SK-N-MC (cell line): ENCODE data around the gene FBXL17.

Experiments
- DNase-seq: peaks from one replicate; pipeline ENCODE4 v3.0.0-alpha.2; 2011; ENCODE audit warnings: low read depth, low spot score
- H3K27ac ChIP-seq: fragments of 200-600 bp; sonication (generic); 2 replicates; pipeline ENCODE4 v1.5.1; 2016; ENCODE audit warnings: mixed run types
- H3K36me3 ChIP-seq: fragments of 200-600 bp; sonication (generic); 2 replicates; pipeline ENCODE4 v1.6.1; 2017; ENCODE audit warnings: antibody characterized with exemption, low read length, mixed read lengths; ENCODE audit not compliant: insufficient read depth
- H3K4me3 ChIP-seq: fragments of 200-600 bp; sonication (generic); 2 replicates; pipeline ENCODE4 v1.5.1; 2016
- H3K9ac ChIP-seq: fragments of 200-600 bp; sonication (generic); 2 replicates; pipeline ENCODE4 v1.8.0; 2017; ENCODE audit warnings: mixed run types, mixed read lengths; ENCODE audit not compliant: insufficient read length
- H3K9me3 ChIP-seq: fragments of 200-600 bp; sonication (generic); 2 replicates; pipeline ENCODE4 v1.6.1; 2017; ENCODE audit warnings: low read depth, mild to moderate bottlenecking, antibody characterized with exemption, low read length, moderate library complexity, mixed read lengths
- EZH2 ChIP-seq: fragments of 200-600 bp; sonication (generic); IDR thresholded peaks from one replicate; pipeline ENCODE4 v1.6.1; 2017; ENCODE audit warnings: antibody characterized with exemption
- FOXP2 ChIP-seq: optimal IDR thresholded peaks from 2 replicates; pipeline ENCODE3; 2011; ENCODE audit warnings: mild to moderate bottlenecking, moderate library complexity; ENCODE audit not compliant: insufficient read depth; ENCODE audit errors: extremely low read length, control extremely low read depth
- POLR2AphosphoS5 ChIP-seq: IDR thresholded peaks from 2 replicates; pipeline ENCODE4 v1.6.1; 2012; ENCODE audit warnings: mild to moderate bottlenecking, low read depth, low read length, borderline replicate concordance

The FBXL17 gene

DNA sequence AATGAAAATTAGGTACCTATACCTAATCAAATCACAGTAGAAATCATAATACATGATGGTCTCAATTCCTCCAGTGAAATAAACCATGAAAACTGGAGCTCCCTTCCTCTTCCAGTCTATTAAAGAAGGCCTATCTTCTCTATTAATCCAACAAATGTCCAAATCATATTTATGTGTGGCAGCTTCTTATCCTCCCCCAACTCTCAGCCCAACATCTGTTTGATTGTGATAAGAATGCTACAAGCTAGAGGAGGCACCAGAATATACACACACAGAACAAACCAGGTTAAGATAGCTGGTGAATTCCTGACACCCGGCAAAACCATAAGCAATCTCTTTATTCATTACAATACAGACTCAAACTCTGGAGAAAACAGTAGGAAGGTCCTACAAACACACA, 110.8 kb downstream of the FBXL17 start:
- no peak overlapping the region for H3K27ac ChIP-seq
- no peaks in the 10 kb centered on the region for H3K9me3 ChIP-seq
- TF ChIP-seq POLR2AphosphoS5 (no peak), EZH2 (no peak), FOXP2 (no peak)
- no peaks in the 10 kb centered on the region for H3K36me3 ChIP-seq
- no peak for DNase-seq
- no peak overlapping the region for H3K4me3 ChIP-seq
- H3K9ac ChIP-seq = no peak overlapping the region

DNA sequence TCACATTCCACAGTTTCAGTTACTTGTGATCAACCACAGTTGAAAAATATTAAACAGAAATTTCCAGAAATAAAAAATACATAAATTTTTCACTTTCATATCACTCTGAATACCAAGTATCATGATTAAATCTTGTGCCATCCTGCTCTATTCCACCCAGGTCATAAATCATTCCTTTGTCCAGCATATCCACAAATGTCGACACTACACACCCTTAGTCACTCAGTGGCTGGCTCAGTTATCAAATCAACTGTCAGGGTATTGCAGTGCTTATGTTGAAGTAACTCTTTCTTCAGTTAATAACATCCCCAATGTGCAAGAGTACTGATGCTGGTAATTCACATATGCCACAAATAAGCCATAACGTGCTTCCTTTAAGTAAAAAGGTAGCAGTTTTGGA, 115.7 kb downstream of the FBXL17 start:
- Histone ChIP-seq H3K9ac (no peak overlapping the region), H3K36me3 (no peaks in the 10 kb centered on the region), H3K27ac (no peak overlapping the region), H3K4me3 (no peak overlapping the region), H3K9me3 (no peaks in the 10 kb centered on the region)
- TF ChIP-seq POLR2AphosphoS5 = no peak
- TF ChIP-seq FOXP2 = no peak
- DNase-seq = no peak

DNA sequence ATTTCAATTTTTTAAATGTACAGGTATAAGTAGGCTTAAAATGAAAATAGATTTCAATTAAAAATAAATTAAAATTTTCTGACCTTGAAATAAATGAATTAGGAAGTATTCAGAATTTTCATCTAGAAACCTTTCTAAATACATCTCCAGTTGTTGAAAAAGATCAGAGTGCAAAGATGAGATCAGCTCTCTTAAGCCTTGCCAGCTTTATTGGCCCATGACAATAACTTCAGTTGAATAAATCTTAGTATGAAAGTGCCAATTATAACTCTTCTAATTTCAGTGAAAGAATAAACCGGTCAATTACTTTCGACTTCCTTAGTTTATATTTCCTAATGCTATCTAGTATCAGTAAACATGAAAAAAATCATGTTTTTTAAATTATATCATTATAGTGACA, 117.4 kb downstream of the FBXL17 start:
- H3K27ac ChIP-seq = no peak overlapping the region
- no peak for TF ChIP-seq FOXP2
- no peaks in the 10 kb centered on the region for H3K9me3 ChIP-seq
- H3K4me3 ChIP-seq = no peak overlapping the region
- no peak overlapping the region for H3K9ac ChIP-seq
- H3K36me3 ChIP-seq = no peaks in the 10 kb centered on the region
- no peak for DNase-seq

DNA sequence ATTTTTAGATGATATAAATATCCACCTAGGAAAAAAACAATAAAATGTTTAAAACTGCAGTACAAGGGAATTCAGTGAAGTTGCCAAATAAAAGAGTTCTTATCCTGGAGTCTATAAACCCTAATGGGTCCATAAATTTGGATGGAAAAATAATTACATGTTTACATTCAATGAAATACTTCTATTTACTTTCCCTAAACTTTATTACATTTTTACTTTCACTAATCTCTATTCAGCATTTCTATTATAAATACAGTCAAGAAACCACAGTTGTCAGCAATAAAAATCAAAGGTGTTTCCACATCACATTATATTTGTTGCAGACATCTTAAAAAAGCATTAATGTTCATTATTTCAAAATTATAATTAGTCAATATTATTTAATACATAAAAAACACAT, 118.6 kb downstream of the FBXL17 start:
- no peaks in the 10 kb centered on the region for H3K36me3 ChIP-seq
- TF ChIP-seq FOXP2 (no peak), POLR2AphosphoS5 (no peak), EZH2 (no peak)
- no peaks in the 10 kb centered on the region for H3K9me3 ChIP-seq
- DNase-seq = no peak
- H3K9ac ChIP-seq = no peak overlapping the region
- no peak overlapping the region for H3K4me3 ChIP-seq
- no peak overlapping the region for H3K27ac ChIP-seq

- Histone ChIP-seq H3K27ac (no peak overlapping the region), H3K9ac (no peak overlapping the region), H3K36me3 (no peaks in the 10 kb centered on the region), H3K9me3 (no peaks in the 10 kb centered on the region), H3K4me3 (no peak overlapping the region)
- DNase-seq = no peak
- TF ChIP-seq POLR2AphosphoS5 = no peak
- TF ChIP-seq FOXP2 = no peak
- TF ChIP-seq EZH2 = no peak
These were observed 121.1 kb downstream of the FBXL17 start for GRCh38 chr5:108260858-108261170.

DNA sequence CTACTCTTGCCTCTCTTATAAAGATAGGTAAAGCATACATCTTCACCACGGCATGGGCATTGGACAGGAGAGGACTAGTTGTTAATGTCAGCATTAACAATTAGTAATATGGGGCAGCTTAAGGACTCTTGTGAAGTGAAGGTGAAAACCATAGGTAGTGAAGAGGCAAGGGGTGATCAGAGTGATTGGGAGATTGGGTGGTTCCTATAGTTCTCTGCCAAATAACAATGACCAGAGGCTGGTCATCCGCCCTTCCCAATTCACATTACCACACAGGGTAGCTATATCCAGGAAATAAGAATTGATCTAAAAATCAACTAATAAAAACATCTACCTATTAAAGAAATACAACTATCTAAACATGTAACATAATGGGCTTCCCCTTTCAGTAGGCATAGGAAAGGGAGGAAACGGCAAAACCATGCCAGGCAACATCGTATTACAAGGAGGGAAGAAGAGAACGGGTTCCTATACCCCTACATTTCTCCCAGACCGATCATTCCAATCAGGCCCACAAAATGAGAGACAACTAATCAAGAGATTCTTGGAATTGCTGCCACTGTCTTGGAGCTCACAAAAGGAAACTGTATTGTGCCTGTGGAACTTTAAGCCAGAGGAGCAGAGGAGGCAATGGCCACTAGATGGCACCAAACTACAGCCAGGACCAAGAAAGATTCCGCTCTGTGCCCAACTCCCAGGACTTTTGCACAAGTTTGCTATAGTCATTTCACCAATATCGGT, 121.6 kb downstream of the FBXL17 start:
- H3K4me3 ChIP-seq = no peak overlapping the region
- peak; percentile 52 for DNase-seq

DNA sequence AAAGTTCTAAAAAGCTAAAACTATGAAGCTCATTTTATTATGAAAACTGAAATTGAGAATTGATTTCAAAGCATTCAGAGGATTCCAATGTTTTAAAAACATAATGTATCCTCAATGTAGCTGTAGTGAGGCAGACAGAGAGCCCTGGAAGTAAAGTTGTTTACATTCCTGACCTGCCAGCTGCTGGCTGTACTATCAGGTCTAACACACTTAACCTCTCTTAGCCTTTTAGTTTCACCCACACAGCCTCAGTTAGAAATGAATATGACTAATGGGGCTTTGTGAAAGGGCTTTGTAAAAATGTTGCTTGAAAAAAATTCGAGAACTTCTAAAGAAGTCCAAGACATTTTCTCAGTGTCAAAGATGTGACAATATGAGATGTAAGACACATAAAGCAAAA, 122.6 kb downstream of the FBXL17 start:
- no peak for TF ChIP-seq EZH2
- TF ChIP-seq FOXP2 = no peak
- no peak for TF ChIP-seq POLR2AphosphoS5
- no peaks in the 10 kb centered on the region for H3K36me3 ChIP-seq
- H3K9ac ChIP-seq = no peak overlapping the region
- no peak overlapping the region for H3K27ac ChIP-seq
- no peak overlapping the region for H3K4me3 ChIP-seq
- no peaks in the 10 kb centered on the region for H3K9me3 ChIP-seq
- no peak for DNase-seq

More for the DNA sequence above, 121.6 kb downstream of the FBXL17 start:
- H3K36me3 ChIP-seq = no peaks in the 10 kb centered on the region
- no peak overlapping the region for H3K9ac ChIP-seq
- H3K9me3 ChIP-seq = no peaks in the 10 kb centered on the region
- TF ChIP-seq POLR2AphosphoS5 = no peak
- TF ChIP-seq FOXP2 = no peak
- no peak for TF ChIP-seq EZH2
- H3K27ac ChIP-seq = no peak overlapping the region

GRCh38 chr5:108257996-108258395, 123.9 kb downstream of the FBXL17 start:
- no peak for TF ChIP-seq EZH2
- Histone ChIP-seq H3K9me3 (no peaks in the 10 kb centered on the region), H3K4me3 (no peak overlapping the region), H3K27ac (no peak overlapping the region), H3K9ac (no peak overlapping the region), H3K36me3 (no peaks in the 10 kb centered on the region)
- DNase-seq = no peak

- TF ChIP-seq FOXP2 (no peak), EZH2 (no peak), POLR2AphosphoS5 (no peak)
- Histone ChIP-seq H3K4me3 (no peak overlapping the region), H3K36me3 (no peaks in the 10 kb centered on the region), H3K27ac (no peak overlapping the region), H3K9me3 (no peaks in the 10 kb centered on the region), H3K9ac (no peak overlapping the region)
- no peak for DNase-seq
These were observed 126.4 kb downstream of the FBXL17 start for GRCh38 chr5:108255468-108255867.
